ENCODE data around the gene TEX10.

TEX10 gene

GRCh38 chr9:100309992-100310391 lies 42.8 kb downstream of the TEX10 start:
- H3K27ac ChIP-seq, result no peak overlapping the region
- no peak for TF ChIP-seq CTCF (IDR thresholded peaks at IDR 0.05)
- TF ChIP-seq ZFX (IDR thresholded peaks at IDR 0.05; ENCODE audit: borderline replicate concordance), result no peak

DNA sequence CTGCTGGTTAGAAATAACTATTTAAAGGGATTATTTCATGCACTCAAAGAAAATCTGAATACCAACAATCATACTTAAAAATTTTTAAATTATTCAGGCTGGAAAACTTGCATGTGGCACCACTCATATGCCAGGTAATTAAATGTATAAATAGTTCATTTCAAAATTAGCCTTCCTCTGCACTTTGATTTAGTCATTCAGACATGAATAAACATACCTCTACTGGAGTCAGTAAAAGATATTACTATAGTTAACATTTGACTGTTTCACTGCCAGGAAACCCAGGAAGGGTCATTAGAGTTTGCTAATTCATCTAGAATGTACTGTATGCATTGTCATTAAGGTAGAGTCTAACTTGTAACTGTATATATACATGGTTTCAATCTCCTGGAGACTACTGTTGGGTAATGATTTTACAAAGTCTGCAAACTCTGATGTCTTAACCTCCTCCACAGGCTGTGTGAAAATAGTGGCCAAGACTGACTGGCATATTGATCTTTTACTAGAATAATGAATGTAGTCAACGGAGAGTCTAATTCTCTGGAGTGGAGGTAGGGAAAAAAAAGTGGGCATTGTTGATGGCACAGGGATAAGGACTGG lies 43.7 kb downstream of the TEX10 start:
- H3K27ac ChIP-seq, result no peak overlapping the region
- TF ChIP-seq CTCF (IDR thresholded peaks at IDR 0.05) (no peak), ZFX (IDR thresholded peaks at IDR 0.05; ENCODE audit: borderline replicate concordance) (no peak)

GRCh38 chr9:100307080-100307479 lies 45.7 kb downstream of the TEX10 start:
- TF ChIP-seq ZFX (IDR thresholded peaks at IDR 0.05; ENCODE audit: borderline replicate concordance) (no peak), CTCF (IDR thresholded peaks at IDR 0.05) (no peak)

GRCh38 chr9:100306283-100306682 lies 46.5 kb downstream of the TEX10 start:
- TF ChIP-seq ZFX (IDR thresholded peaks at IDR 0.05; ENCODE audit: borderline replicate concordance) (no peak), CTCF (IDR thresholded peaks at IDR 0.05) (no peak)
- no peak overlapping the region for H3K27ac ChIP-seq

More at GRCh38 chr9:100307080-100307479, 45.7 kb downstream of the TEX10 start:
- H3K27ac ChIP-seq, result no peak overlapping the region

DNA sequence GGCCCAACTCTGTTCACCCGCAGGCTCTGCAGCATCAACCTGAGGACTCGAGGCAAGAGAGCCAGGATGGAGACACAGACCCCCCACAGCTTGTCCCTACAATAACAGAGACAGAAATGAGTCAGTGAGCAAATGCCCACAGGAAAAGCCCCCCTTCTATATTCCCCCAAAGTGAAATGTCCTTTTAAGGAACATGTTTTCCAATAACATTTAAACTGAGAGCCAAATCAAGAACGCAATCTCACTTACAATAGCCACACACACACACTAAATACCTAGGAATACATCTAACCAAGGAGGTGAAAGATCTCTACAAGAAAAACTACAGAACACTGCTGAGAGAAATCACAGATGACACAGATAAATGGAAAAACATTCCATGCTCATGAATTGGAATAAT lies 49.0 kb downstream of the TEX10 start:
- H3K27ac ChIP-seq, result no peak overlapping the region
- no peak for TF ChIP-seq ZFX (IDR thresholded peaks at IDR 0.05; ENCODE audit: borderline replicate concordance)
- TF ChIP-seq CTCF (IDR thresholded peaks at IDR 0.05), result no peak

DNA sequence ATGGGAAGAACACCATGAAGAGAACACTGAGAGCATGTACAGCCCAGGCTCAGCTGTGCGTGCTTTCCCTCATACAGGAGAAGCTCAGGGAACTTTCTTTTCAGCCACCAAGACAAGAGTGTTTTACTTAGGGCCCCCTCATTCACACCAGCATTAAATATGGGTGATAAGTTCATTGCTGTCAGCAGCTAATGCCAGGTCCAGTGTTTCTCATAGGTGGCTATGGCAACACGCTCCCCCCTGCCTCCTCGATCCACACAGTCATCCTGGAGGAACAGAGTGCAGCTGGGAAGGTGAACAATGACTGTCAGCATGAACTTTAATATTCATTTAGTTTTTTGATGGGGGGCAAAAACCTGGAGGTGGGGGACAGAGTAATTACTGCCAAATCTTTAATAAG lies 54.4 kb downstream of the TEX10 start:
- TF ChIP-seq ZFX (IDR thresholded peaks at IDR 0.05; ENCODE audit: borderline replicate concordance) (no peak), CTCF (IDR thresholded peaks at IDR 0.05) (no peak)
- H3K27ac ChIP-seq, result no peak overlapping the region

- no peak overlapping the region for H3K27ac ChIP-seq
- TF ChIP-seq CTCF (IDR thresholded peaks at IDR 0.05), result no peak
- no peak for TF ChIP-seq ZFX (IDR thresholded peaks at IDR 0.05; ENCODE audit: borderline replicate concordance)
These were observed 56.3 kb downstream of the TEX10 start for GRCh38 chr9:100296407-100296806.

All from 22Rv1 (cell line).